ENCODE data around the gene MRPL27.
"Not testable (repeated sequence)": the region's sequence is repeated elsewhere in the genome, so short reads cannot be mapped to it uniquely, and the experiment has no call there.

The MRPL27 gene

DNA sequence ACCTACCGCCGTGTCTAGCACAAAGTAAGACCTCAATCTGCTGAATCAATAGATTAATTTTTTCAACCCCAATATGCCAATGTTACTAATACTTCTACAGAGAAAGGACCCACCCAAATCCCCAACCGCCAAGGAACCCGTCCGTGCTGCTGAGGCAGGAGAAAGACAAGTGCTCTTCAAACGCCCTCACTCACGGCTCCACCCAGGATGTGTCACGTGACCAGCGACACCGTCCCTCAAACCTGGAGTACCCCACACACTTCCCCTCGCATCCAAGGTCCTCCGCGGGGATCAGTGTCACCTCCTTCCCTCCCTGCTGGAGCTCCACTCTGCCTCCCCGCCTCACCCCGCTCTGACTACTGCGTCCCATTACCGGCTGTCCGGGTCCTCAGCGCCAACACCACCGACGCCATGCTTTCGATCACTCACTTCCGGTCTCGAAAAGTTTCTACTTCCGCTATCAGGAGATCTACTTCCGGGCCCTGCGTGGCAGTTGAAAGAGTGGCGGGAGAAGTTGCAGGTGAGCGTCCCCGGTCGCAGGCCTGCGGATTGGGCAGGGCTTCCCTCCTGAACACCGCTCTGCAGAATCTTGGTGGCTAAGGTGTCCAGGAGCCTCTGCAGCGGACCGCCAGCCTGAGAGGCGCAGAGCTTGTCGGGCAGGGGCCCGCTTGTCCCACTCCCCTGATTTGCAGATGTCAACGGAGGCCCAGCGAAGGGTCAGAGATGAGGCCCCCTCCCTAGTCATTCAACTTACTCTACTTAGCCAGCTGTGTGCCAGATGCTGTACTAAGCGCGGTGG lies at the start of gene MRPL27, which contains the start of gene EME1:
Gene MRPL27, minus strand, starts transcription at position 427 of the 799 bp plus-strand sequence. Its CDS starts 14 bp downstream, at position 413.
Gene EME1, plus strand, starts transcription at position 472 of the 799 bp plus-strand sequence. CDS start 1,980 bp downstream, outside the sequence.
- peak; percentile 83 for DNase-seq

DNA sequence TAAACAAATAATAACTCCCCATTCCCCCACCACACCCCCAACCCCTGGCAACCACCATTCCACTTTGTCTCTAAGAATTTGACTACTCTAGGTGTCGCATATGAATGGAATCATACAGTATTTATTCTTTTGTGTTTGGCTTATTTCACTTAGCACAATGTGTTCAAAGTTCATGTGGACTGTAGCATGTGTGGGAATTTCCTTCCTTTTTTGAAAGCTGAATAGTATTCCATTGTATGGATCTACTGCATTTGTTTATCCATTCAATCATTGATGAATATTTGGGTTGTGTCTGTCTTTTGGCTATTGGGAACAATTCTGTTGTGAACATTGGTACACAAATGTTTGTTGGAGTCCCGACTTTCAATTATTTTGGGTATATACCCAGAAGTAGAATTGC lies 49.8 kb upstream of the MRPL27 start:
- DNase-seq = no peak

DNA sequence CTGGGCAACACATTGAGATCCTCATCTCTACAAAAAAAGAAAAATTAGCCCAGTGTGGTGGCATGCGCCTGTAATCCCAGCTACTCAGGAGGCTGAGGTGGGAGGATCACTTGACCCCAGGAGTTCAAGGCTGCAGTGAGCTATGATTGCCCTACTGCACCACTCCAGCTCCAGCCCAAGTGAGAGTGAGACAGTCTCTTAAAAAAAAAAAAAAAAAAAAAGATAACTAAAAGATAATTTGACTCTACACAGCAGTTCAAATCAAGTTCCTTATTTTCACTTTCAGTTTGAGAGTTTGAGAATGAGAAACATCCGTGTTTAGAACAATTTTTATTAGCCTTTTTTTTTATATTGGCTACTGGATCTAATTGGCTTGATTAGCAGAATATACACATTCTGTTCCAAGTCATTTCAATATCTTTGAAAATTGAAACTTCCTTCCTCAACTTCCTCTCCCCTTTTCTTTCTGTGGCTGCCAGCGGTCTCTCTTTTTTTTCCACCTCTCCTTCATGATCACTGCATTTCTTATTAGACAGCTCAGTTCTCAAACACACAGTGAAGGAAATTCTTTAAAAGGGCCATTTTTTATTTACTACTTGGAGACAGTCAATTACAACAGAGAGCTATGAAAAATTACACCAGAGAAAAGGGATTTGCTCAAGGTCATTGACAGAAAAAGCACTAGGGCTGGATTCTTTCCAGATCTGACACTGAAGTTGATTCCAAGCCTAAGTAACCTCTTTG lies 48.5 kb upstream of the MRPL27 start:
- no peak for DNase-seq

DNA sequence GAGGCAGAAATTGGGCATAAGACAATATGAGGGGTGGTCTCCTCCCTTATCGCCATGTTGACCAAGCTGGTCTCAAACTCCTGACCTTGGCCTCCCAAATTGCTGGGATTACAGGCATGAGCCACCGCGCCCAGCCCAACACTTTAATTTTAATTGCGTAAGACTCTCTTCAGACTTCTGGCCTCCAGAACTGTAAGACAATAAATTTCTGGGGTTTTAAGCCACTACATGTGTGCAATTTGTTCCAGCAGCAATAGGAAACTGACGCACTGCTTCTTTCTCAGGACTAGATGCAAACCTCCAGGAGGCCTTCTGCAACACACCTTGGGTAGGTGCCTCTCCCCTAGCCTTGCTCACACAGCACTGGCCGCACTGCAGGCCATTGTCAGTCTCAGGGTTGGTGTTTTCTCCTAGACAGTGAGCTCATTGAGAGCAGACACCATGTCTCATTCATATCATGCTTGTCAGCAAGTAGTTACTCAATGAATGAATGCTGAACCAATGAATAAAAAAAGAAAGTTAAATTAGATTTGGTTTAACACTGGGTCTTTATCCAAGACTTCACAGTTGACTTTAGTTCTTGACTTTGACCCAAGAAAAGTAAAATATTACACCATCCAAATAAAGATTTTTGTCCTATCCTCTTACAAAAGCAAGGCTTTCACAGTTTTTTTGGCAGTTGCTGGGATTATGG lies 47.6 kb upstream of the MRPL27 start:
- no peak for DNase-seq

DNA sequence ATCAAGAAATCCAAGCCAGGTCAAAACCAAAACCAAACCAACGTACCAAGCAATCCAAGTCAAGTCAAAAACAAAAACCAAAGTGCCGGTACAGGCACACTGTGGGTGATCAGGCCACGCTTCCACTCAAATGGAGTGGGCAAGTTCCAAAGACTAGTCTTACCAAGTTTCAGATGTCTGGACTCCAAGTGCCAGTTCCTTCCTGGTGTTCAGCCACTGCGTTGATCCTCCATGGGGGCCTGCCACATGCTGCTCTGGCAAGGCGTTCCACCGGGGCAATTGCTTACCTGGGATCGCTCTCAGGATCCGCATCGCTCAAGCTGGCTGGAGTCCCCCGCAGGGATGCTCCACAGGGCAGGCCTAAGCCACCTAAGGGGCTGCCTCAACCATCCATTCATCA lies 46.6 kb upstream of the MRPL27 start:
- not testable (repeated sequence) for DNase-seq

DNA sequence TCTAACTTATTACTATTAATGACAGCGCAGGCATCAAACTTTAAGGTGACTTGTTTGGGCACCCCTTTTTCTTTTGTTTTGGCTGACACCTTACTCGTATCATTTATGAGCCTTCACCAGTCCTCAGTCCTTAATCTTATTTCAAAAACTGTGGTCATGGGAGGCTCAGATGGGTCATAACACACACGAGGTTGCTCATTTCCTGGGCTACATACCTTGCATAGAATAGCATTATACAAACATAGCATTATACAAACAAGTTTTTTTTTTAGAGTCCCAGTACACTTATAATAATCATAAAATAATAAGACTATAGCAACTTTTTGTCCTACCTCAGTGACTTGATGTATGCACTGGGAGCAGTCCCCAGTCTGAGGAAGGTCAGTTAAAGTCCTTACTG lies 41.8 kb upstream of the MRPL27 start:
- no peak for DNase-seq

DNA sequence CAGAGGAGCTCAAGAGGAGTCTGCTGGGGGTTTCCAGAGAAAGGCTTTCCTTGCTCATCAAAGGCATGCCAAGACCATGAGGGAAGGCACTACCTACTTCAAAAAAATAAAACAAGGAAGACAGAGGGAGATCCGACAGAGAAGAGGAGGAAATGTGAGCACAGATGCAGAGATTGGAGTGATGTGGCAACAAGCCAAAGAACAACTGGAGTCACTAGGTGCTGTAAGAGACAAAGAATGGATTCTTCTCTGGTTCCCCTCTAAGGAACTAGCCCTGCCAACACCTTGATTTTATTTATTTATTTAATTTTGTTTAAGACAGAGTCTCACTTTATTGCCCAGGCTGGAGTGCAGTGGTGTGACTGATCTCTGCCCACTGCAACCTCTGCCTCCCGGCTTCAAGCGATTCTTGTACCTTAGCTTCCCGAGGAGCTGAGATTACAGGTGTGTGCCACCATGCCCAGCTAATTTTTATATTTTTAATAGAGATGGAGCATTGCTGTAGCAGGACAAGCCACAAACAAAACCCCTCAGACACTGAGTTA lies 39.3 kb upstream of the MRPL27 start:
- DNase-seq = no peak

DNA sequence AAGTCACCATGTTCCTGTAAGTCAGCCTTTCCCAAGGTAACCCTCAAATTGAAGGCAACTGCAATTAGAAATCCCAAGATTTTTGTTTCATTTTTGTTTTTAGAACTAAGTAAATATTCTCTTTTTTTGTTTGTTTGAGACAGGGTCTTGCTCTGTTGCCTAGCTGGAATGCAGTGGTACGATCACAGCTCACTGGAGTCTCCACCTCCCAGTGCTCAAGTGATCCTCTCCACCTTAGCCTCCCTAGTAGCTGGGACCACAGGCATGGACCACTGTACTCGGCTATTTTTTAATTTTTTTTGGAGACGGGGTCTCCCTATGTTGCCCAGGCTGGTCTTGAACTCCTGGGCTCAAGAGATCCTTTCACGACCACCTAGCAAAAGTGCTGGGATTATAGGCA lies 34.9 kb upstream of the MRPL27 start:
- DNase-seq = no peak

DNA sequence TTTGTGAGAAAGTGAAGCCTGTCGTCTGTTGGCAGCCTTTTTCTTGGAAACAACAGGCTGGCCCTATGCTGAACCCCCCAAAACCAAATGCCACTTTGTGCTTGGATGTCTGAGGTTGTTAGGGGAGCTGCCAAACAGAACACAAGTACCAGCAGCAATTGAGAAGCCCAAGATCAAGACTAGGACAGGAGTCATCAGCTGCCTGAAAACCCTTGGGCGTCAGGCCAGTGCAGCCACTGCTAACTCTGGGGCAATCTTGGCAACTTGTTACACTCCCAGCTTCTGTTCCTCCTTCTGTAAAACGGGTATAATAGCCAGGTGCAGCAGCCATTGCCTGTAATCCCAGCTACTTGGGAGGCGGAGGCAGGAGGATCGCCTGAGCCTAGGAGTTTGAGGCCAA lies 33.6 kb upstream of the MRPL27 start:
- no peak for DNase-seq

DNA sequence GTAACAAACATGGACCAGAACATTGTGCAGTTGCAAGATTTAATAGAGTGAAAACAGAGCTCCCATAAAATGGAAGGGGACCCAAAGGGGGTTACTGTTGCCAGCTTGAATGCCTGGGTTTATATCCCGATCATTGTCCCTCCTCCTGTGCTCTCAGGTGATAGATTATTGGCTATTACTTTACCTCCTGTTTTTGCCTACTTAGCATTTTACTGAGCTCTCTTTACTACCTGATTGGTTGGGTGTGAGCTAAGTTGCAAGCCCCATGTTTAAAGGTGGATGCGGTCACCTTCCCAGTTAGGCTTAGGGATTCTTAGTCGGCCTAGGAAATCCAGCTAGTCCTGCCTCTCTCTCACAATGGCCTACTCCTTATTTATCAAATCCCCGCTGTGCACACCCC lies 32.4 kb upstream of the MRPL27 start:
- DNase-seq = not testable (repeated sequence)

DNA sequence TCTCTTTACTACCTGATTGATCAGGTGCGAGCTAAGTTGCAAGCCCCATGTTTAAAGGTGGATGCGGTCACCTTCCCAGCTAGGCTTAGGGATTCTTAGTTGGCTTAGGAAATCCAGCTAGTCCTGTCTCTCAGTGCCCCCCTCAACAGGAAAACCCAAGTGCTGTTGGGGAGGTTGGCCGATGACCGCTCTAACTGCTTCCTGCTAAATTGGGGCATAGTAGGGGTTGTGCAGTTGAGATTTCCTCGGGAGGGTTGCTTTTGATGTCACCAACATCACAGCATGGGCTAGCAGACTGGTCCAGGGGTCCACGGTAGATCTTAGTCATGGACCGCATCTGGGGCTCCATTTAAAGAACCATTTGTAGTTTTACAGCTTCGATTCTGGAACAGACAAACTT lies 26.6 kb upstream of the MRPL27 start:
- DNase-seq = not testable (repeated sequence)

DNA sequence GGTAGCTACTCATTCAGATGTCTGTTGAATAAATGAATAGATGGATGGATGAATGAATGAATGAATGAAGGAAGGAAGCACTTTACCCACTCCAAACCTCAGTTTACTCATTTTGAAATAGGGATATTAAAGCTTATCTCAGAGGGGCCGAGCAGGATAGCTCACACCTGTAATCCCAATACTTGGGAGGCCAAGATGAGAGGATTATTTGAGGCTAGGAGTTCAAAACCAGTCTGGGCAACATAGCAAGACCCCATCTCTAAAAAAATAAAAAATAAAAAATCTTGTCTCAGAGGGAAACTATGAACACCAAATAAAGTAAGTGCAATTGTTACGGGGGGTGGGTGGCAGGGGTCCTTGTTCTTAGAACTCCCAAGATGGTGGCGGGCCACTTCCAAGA lies 25.7 kb upstream of the MRPL27 start:
- DNase-seq = not testable (repeated sequence)

DNA sequence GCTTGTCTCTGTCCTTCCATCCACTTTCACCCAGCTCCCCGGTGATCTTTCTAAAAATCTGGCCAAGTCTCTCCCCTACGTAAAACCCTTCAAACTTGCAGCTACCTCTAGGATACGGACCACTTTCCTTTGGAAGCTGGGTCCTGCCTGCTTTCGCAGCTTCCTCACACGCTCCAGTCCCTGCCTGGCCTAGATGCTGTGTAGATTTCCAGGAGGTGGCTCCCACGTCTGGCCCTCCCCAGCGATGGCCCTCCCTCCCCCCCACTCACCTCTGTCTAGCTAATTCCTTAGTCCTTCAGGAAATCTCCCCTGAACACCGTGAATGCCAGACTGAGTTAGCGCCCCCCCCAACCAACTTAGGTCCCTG lies 24.9 kb upstream of the MRPL27 start:
- DNase-seq = no peak

DNA sequence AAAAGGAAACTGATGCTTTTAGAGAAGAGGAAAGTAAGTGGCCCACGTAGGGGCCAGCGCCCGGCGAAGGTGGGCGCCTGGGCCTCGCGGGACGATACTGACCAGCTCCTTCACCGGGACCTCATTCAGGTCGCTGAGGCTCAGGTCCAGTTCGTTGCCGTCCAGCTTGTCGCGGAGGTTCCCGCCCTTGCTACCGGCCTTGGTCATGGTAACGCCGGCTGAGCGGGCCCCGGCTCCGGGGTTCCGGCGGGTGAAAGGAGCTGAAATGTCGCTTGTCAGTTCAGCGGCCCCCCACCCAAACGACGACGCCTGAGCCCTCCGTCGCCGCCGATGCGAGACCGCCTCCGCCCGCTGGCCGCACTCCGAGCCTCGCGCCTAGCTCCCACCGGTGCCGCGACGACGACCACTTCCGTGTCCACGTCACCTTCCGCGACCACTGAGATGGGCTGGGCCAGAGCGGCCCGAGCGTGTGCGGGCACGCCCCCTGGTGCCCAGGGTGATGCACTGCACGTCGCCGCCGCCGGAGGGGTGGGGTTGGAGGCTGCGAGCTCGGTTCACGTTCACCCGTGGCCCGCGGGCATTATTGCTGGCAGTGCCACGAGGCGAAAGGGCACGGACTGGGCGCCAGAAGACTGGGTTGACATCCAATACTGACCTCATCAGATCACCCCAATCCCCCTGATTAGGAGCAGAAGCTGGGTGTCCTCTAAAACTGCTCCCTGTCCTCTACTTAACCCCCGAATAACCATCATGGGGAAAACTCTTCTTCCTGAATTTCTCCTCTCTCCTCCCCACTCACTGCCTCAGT lies 24.3 kb upstream of the MRPL27 start, which contains the start of gene LRRC59:
Gene LRRC59, minus strand, starts transcription at position 413 of the 808 bp plus-strand sequence. Its CDS starts 206 bp downstream, at position 207.
- peak; percentile 95 for DNase-seq

DNA sequence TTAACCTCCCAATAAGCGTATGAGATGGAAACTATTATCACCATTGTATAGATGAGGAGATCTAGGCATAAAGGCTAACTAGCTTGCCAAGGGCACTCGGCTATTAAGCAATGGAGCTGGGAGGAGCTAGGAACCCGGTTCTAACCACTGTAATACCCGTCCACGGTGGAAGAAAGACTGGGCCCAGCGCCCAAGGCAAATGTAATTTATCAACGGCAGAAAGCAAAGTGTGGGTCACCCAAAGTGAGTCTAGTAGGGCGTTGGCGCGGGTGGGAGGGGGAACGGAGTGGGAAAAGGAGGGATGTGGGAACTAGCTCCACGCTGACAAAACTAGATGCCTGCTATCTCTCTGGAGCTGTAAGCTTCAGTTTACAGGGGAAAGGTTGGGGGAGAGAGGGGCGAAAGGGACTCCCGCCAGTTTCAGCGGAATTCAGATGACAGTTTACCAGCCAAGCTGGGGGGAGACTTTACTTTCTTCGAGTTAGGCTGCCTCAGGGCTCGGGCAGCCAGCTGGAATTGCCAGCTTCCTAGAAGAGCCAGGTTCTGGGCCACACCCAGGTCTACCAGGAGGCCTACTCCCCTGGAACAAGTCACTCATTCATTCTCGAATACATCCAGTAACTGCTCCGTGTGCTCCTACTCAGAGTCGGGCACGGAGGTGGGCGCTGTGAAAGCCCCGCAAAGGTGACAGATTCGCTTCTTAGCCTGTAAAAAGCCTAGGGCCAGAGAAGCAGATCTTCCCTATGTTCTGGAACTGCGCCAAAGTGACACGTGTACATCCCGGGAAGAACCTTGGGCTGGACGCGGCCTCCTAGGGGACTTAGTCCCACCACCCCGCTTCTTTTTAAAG lies 23.5 kb upstream of the MRPL27 start:
- no peak for DNase-seq

DNA sequence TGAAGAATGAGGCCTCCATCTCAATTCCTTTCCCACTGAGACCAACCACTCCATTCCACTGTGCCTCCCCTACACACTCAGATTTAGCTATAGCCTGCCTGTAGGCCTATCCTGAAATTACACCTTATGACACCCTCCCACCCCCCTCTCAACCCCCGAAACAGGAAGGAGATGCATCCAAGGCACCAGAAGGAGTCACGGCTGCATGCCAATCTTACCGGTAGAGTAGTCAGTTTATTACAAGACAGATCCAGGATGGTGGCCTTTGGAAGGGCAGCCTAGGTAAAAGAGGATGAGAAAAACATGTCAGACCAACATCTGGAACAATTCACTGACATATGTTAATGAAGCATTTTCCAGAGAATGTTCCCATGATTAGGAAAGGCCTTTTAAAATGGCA lies 21.7 kb upstream of the MRPL27 start:
- DNase-seq = no peak

DNA sequence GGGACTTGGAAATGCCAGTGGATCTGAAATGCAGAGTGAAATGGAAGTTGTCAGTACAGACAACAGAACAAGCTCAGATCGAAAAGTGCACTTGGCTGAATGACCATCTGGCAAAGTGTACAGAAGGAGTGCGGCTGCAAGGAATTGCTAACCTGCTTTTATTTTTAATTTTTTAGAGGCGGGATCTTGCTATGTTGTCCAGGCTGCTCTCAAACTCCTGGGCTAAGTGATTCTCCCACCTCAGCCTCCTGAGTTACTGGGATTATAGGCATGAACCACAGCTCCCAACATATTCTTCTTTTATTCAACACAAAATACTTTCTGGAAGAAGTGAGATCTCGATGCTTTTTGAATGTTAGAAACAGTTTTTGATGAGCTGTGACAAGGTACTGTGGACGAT lies 20.7 kb upstream of the MRPL27 start:
- DNase-seq = no peak

DNA sequence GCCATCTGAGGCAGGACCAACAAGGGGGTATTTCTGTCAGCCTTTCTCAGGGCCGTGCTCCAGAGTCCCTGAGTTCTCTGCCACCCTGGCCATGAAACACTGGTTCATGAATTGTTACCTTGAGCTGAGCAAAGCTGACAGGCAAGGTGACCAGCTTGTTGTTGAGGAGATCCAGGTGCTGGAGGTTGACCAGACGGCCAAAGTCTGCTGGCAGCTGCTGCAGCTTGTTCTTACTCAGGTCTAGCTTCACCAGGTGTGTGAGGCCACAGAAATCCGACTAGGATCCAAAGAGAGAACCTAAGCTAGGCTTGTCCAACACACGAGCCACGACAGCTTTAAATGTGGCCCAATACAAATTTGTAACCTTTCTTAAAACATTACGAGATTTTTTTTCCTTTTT lies 19.6 kb upstream of the MRPL27 start:
- DNase-seq = no peak

DNA sequence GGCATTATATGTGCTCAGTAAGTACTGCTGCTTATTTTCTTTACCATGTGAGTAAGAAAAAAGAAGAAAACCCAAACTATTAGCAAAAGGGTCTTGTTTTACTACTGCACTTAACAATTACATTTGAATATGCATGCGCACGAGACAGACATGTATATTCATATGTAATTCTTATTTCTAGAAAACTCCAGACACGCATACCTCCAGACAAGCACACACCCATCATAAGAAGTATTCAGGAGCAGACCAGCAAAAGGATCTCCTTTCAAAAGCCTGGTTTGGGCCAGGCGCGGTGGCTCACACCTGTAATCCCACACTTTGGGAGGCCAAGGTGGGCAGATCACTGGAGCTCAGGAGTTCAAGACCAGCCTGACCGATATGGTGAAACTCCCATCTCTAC lies 16.6 kb upstream of the MRPL27 start:
- no peak for DNase-seq

DNA sequence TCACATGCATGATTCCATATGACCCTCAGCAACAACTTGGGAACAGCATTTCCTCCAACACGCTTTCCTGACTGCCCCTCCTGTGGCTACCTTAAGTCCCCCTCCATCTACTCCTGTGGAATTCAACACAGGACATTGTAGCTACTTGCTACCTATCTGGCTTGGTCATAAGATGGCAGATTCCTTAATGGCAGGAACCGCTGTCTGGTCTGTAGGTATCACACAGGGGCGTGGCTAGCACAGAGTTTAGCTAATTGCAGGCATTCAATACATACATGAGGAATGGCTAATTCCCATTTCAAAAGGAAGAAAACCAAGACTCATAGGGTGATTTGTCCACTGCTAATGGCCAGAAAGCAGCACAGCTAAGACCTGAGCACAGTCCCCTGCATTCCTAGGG lies 15.7 kb upstream of the MRPL27 start:
- no peak for DNase-seq

DNA sequence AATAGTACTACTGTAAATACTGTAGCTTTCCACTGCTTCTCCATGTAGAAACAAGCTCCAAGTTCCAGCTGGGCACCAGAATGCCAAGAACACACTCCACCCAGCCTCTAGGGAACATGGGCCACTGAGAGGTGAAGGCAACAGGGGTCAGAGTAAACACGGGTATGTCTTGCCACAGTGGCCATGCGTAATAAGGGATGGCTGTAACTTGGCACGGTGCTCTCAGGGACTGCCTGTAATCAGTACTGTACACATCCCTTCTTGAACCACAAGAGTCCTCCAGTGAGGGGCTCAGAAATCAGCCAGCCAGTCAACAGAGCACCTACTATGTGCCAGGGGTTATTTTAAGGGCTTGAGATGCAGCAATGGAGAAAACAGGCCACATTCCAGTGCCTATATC lies 13.5 kb upstream of the MRPL27 start:
- no peak for DNase-seq
